Activated CD4-positive, alpha-beta T cell treated with anti-CD3 and anti-CD28 coated beads, Interleukin-2, amount 50 U/mL, for 16 hours (primary cell): ENCODE measurements around the gene SUFU.
A peak's percentile ranks its signal among the peaks of the same experiment; 100 is the strongest.
"Not testable (repeated sequence)": the region's sequence is repeated elsewhere in the genome, so short reads cannot be mapped to it uniquely, and the experiment has no call there.

Experiments used
- DNase-seq: peaks from one replicate; pipeline ENCODE4 v3.0.0-alpha.2; 2020

SUFU gene

DNA sequence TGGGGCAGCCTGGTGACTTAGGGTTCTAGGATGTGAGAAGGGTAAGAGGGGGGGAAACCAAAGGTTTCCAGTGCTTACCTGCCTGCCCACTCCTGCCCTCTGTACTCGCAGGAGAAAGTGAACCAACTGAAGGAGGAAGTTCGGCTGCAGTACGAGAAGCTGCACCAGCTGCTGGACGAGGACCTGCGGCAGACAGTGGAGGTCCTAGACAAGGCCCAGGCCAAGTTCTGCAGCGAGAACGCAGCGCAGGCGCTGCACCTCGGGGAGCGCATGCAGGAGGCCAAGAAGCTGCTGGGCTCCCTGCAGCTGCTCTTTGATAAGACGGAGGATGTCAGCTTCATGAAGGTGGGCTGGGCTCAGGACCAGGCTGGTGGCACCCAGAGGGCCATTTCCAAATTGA, 151.2 kb downstream of the SUFU start:
- no peak for DNase-seq

DNA sequence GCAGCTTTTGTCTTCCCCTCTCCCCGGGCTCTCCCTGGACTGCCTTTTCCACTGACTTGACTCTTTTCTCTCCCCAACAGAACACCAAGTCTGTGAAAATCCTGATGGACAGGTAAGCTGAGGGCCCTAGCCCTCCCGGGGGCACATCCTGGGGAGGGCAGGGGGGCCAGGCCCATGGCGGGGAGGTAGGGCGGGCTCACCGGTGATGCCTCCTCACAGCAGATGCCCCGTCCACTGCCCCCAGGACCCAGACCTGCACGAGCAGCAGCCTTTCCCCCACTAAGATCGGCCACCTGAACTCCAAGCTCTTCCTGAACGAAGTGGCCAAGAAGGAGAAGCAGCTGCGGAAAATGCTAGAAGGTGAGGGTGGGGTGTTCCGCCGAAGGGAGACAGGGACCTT, 152.3 kb downstream of the SUFU start:
- DNase-seq = no peak

GRCh38 chr10:102656791-102657371, 153.1 kb downstream of the SUFU start:
- no peak for DNase-seq

- no peak for DNase-seq
Measured at GRCh38 chr10:102657451-102657850, 153.7 kb downstream of the SUFU start.

DNA sequence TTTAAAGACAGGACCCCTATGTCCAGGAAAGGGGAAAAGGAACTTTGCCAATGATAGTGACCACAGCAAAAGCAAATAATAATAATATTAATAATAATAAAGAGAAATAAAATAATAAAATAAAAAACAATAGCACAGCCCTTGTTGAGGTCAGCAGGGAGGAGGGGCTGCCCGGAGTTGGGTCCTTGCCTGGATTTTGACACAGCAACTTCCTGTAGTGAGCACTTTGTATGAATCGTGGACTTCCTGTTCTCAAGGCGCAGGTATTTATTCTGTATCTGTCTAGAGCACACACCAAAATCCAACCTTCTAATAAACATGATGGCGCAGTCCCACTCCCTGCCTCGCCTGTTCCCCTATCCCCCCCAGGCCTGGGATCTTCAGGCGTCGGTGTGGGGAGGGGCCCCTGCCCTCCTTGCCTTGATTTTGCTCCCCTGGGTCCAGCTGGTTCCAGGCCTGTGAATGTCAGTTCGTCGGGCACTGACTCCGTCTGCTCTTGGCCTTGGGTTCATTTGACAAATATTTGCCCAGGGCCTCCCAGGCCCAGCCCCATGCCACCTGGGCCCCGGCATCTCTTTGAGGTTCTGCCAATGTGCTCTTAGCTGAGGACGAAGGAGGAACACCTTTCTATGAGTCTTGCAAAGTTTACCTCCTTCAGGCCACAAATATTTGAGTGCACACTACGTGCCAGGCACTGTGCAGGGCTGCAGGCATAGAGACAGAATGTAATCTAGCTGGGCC, 154.4 kb downstream of the SUFU start:
- no peak for DNase-seq

DNA sequence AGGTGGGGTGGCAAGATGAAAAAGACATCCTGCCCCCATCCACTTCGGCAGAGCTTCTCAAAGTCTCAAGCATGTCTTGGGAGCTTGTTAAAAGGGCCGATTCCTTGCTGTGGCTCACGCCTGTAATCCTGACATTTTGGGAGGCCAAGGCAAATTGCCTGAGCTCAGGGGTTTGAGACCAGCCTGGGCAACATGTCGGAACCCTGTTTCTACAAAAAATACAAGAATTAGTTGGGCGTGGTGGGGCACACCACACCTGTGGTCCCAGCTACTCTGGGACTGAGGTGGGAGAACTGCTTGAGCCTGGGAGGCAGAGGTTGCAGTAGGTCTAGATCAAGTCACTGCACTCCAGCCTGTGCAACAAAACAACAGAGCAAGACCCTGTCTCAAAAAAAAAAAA, 155.0 kb downstream of the SUFU start:
- DNase-seq = no peak

- DNase-seq = peak; percentile 76
Measured at GRCh38 chr10:102660888-102661657, 157.3 kb downstream of the SUFU start.

DNA sequence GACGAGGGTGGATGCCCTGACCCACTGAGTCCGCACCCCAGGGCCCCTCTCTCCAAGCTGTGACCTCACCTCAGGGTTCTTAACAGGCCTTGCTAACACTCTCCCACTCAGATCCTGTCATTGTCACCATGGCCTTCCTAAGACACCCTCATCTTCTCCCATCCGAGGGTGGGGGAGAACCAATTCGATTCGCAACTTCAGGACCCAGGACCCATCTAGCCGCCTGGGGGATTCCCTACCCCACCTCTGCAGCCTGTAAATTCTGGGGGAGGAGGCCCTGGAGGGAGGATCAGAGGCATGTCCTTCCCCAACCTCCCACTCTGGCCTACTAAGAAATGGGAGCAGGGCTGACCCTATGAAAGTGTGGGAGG, 157.9 kb downstream of the SUFU start:
- DNase-seq = no peak

GRCh38 chr10:102665904-102666509, 162.2 kb downstream of the SUFU start:
- DNase-seq = no peak

DNA sequence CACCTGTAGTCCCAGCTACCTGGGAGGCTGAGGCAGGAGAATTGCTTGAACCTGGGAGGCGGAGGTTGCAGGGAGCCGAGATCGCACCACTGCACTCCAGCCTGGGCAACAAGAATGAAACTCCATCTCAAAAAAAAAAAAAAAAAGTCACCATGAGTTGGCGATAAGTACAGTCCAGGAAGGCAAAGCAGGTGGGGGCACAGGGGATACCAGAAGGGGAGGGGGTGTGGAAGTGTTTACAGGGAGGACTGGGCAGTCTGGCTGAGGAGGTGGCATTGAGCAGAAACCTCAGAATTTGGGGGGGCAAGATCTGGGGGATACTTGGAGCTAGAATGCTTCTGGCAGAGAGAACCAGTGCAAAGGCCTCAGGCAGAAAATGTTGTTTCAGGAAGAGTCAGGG, 163.6 kb downstream of the SUFU start:
- not testable (repeated sequence) for DNase-seq

GRCh38 chr10:102668326-102669107, 164.7 kb downstream of the SUFU start:
- no peak for DNase-seq

DNA sequence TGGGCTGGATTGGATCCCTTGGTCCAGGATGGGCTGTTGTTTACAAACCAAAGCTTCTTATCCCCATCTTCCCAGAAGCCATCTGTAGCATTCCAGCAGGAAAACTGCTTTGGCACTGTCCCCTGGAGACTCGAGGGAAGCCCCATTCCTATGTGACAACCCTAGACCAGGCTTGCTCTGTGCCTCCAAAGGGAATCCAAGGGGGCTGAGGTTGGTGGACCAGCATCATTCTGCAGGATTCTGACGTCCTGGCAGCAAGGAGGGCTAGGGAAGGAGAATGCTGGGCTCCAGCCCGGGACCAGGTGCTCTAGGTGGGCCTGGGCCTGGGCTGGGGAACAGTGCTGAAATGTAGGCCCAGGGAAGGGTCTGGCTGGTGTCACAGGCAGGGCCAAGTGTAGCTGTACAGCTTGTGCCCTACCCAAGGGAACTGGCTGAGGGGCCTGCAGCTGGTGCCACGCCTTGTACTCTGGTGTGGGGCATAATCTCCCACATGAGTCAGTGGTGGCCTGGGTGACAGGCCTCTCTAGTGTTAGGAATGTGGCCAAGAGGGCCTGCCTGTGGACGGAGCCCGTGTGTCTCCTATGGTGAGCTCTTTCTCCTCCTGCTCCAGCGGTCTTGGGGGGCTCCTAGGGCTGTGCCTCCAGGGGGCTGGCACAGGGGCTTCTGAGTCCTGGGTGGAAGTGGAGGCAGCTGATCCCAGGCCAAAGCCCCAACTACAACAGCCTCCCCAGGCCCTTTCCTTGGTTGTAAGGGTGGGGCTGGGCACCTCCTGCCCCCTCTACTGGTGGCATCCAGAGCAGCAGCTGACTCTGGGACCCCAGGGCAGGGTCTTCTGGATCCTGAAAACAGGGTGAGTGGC, 165.7 kb downstream of the SUFU start:
- no peak for DNase-seq

- DNase-seq = no peak
Measured at GRCh38 chr10:102670065-102670670, 166.4 kb downstream of the SUFU start.

DNA sequence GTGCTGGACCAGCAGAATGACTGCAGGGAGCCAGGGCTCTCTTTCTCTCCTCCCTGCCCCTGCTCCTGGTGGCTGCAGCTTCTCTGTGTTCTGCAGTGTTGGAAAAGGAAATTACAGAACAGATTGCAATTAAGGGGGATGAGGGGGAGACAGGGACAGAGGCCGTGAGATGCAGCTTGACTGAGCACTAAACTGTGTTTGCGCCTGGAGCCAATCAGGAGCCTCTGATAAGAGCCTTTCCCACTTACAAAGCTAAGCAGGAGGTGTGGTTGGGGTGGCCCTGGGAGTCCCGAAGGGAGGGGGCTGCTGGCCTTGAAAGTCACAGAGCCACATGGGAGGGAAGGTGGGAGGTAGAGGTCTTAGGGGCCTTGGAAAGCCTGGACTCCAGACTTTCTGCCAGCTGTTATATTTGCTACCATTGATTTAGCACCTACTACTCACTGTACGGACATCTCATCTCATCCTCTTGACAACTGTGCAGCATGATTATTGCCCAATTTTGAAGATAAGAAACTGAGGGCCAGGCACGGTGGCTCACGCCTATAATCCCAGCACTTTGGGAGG, 167.2 kb downstream of the SUFU start:
- no peak for DNase-seq

DNA sequence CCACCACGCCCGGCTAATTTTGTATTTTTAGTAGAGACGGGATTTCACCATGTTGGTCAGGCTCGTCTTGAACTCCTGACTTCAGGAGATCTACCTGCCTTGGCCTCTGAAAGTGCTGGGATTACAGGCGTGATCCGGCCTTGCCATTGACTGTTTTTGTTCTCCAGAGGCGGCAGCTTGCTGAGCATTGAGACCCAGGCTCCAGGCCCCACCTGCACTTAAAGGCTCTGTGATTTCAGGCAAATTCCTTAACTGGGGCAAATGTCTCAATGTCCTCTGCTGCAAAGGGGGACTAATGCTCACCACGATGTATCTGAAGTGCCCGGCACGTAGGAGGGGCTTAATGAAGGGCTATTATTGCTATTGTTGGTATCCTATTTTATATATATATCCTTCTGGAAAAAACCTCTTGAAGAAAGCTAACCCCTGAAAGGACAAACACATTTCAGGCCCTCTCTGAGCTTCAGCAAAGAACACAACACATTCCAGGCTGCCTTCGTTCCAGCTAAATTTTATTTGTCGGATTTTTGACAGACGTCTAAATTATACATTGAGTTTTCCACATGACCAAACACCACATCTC, 169.6 kb downstream of the SUFU start:
- no peak for DNase-seq

GRCh38 chr10:102673819-102674511, 170.2 kb downstream of the SUFU start:
- peak; percentile 76 for DNase-seq

DNA sequence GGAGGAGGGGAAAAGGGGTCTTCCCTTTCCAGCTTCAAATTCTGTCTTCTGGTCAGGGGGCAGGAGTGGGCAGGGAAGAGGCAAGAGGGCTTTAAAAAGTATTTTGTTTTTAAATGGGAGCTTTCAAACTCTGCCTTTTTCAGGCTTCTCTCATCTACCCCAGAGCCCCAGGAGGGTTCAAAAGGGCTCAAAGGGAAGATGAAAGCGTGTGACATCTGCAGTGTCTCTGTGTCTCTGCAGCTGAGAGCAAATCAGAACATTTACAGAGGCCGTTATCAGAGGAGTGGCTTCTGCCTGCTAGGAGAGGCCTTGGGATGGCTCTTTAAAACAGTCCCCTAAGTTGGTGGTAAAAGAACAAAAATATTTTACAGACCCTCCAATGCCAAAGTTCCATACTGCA, 170.8 kb downstream of the SUFU start:
- no peak for DNase-seq

DNA sequence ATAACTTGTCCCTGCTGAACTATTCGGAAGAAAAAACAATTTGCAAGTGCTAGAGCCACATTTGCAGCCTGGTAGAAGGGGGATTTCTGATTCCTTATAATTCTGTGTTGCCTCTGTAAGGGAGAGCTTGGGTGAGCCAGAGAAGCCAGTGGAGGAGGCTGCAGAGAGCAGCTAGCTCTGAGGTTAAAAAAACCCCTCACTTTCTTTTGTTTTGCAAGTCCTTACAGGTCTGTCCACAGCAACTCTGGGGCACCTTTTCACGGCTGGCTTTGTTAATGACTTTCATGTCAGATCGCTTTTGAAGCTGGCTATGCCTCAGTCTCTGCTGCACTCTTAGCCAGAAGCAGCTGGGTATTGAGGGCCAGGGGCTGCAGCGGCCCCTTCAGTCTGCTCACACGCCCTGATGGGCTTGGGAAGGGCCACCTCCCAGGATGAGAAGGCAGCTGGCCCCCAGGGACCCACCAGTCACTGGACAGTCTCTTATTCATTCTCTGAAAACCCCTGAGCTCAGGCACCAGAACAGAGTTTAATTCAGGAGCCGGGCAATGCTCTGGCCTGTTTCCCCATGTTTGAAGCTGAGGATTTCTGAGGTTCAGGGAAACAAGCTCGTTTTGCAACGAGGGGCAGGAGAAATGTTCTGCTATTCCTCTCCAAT, 171.4 kb downstream of the SUFU start:
- no peak for DNase-seq
